OCI-LY7 (cell line): ENCODE results near the gene FZD7. TPM values are rescaled to one million over a fixed set of nuclear protein-coding genes. Genes with fewer than 3 reads are reported as not detected.

Source experiments
- BruUV-seq: library from RNA; stranded (reverse); fragments of 400-500 nt; replicated peaks from 2 replicates; lab custom pipeline; 2021; lab: Mats Ljungman, UMichigan
- CTCF ChIA-PET: fragments of 300-600 bp; sonication (Branson Sonifier 250); formaldehyde crosslinking; loops from one replicate; lab custom pipeline; 2022; ENCODE audit warnings: antibody characterized with exemption; ENCODE audit not compliant: unreplicated experiment; lab: Charles Lee
- POLR2A ChIA-PET: fragments of 300-600 bp; sonication (Branson Sonifier 250); formaldehyde crosslinking; loops from one replicate; lab custom pipeline; 2022; ENCODE audit warnings: antibody characterized with exemption; lab: Charles Lee
- DNase-seq: peaks from one replicate; pipeline ENCODE4 v3.0.0-alpha.2; 2015; ENCODE audit warnings: low spot score
- H2AFZ ChIP-seq: fragments of 200-600 bp; sonication (generic), shearing (Covaris generic); 2 replicates; pipeline ENCODE4 v1.6.1; 2014; ENCODE audit warnings: mild to moderate bottlenecking, antibody characterized with exemption, low read length, moderate library complexity
- H3K27ac ChIP-seq: fragments of 200-600 bp; sonication (generic); 2 replicates; pipeline ENCODE4 v1.5.1; 2014; ENCODE audit warnings: mixed run types, low read depth, mild to moderate bottlenecking, moderate library complexity, low read length, inconsistent platforms; ENCODE audit not compliant: poor library complexity, severe bottlenecking
- H3K36me3 ChIP-seq: fragments of 200-600 bp; sonication (generic); 2 replicates; pipeline ENCODE4 v1.6.1; 2014; ENCODE audit warnings: mild to moderate bottlenecking, antibody characterized with exemption, low read length, moderate library complexity, mixed read lengths; ENCODE audit not compliant: insufficient read depth
- H3K4me1 ChIP-seq: fragments of 200-600 bp; sonication (generic); 2 replicates; pipeline ENCODE4 v1.5.1; 2014; ENCODE audit warnings: mild to moderate bottlenecking, low read length; ENCODE audit not compliant: insufficient read depth, poor library complexity, severe bottlenecking
- H3K4me2 ChIP-seq: fragments of 200-600 bp; sonication (generic); 2 replicates; pipeline ENCODE4 v1.6.1; 2014; ENCODE audit warnings: mild to moderate bottlenecking, low read length
- H3K4me3 ChIP-seq: fragments of 200-600 bp; sonication (generic); 2 replicates; pipeline ENCODE4 v1.5.1; 2014; ENCODE audit warnings: mild to moderate bottlenecking, low read depth, low read length; ENCODE audit not compliant: poor library complexity, severe bottlenecking
- H3K79me2 ChIP-seq: fragments of 200-600 bp; sonication (generic); 2 replicates; pipeline ENCODE4 v1.6.1; 2016; ENCODE audit warnings: low read depth, mild to moderate bottlenecking, low read length, moderate library complexity, mixed read lengths; ENCODE audit not compliant: insufficient read depth
- H3K9me2 ChIP-seq: fragments of 200-600 bp; sonication (generic); 2 replicates; pipeline ENCODE4 v1.6.1; 2016; ENCODE audit warnings: mild to moderate bottlenecking, low read length, mixed read lengths; ENCODE audit not compliant: insufficient read depth
- H3K9me3 ChIP-seq: fragments of 200-600 bp; sonication (generic); 2 replicates; pipeline ENCODE4 v1.6.1; 2014; ENCODE audit warnings: mild to moderate bottlenecking, mixed run types, low read length, mixed read lengths
- H4K20me1 ChIP-seq: fragments of 200-600 bp; sonication (generic); 2 replicates; pipeline ENCODE4 v1.6.1; 2014; ENCODE audit warnings: mild to moderate bottlenecking, antibody characterized with exemption, low read length, moderate library complexity, mixed read lengths; ENCODE audit not compliant: insufficient read depth
- CTCF ChIP-seq: fragments of 200-600 bp; sonication (generic); conservative IDR thresholded peaks from 2 replicates; pipeline ENCODE4 v1.5.1; 2014; ENCODE audit warnings: mild to moderate bottlenecking, antibody characterized with exemption, low read length, moderate library complexity, mixed read lengths
- EZH2phosphoT487 ChIP-seq: fragments of 200-600 bp; sonication (generic); IDR thresholded peaks from 2 replicates; pipeline ENCODE4 v1.6.1; 2018; ENCODE audit warnings: low read depth, borderline replicate concordance, mild to moderate bottlenecking, mixed run types, antibody characterized with exemption, low read length, moderate library complexity, mixed read lengths
- intact Hi-C: fragments of 100-400 bp; cut with micrococcal nuclease; formaldehyde crosslinking; loops from one replicate; pipeline ENCODE4 v1.10.0; 2022; ENCODE audit not compliant: unreplicated experiment
- total RNA-seq, 2 experiments: library from RNA; depleted of rRNA in 1 of 2; stranded (reverse); fragments of >200 nt in 1 of 2; shearing (Covaris generic) in 1 of 2; gene quantifications; 2 replicates each; pipeline ENCODE4 v1.2.3, GENCODE V29; 2014 to 2022

Gene FZD7
- total RNA-seq, 2 experiments from 2014 or later: 1.2 to 1.7 TPM

GRCh38 chr2:202051499-202052161 lies 18.0 kb downstream of the FZD7 start:
- no peaks in the 10 kb centered on the region for H3K36me3 ChIP-seq
- no peak overlapping the region for H2AFZ ChIP-seq
- no peak for DNase-seq
- no peak overlapping the region for H3K4me2 ChIP-seq
- no peak overlapping the region for H3K27ac ChIP-seq
- H3K9me2 ChIP-seq: no peaks in the 10 kb centered on the region
- intact Hi-C loops: loop anchor here (10.0 kb wide), 1 partner anchor 87 kb away; no protein-coding TSS in a partner anchor
- no peak for TF ChIP-seq CTCF
- no peak for TF ChIP-seq EZH2phosphoT487
- H3K4me1 ChIP-seq: no peaks in the 10 kb centered on the region
- no peaks in the 10 kb centered on the region for H3K9me3 ChIP-seq
- H3K79me2 ChIP-seq: no peaks in the 10 kb centered on the region
- CTCF ChIA-PET: no interaction called here
- H4K20me1 ChIP-seq: no peaks in the 10 kb centered on the region
- no TSS peak for BruUV-seq
- POLR2A ChIA-PET: no interaction called here
- no peak overlapping the region for H3K4me3 ChIP-seq

GRCh38 chr2:202052235-202052634 lies 18.6 kb downstream of the FZD7 start:
- intact Hi-C loops: loop anchor here (10.0 kb wide), 1 partner anchor 87 kb away; no protein-coding TSS in a partner anchor
- no peaks in the 10 kb centered on the region for H3K79me2 ChIP-seq
- DNase-seq: no peak
- H3K4me3 ChIP-seq: no peak overlapping the region
- H3K9me3 ChIP-seq: no peaks in the 10 kb centered on the region
- no peaks in the 10 kb centered on the region for H3K9me2 ChIP-seq
- H2AFZ ChIP-seq: no peak overlapping the region
- H3K4me1 ChIP-seq: no peaks in the 10 kb centered on the region
- no peak overlapping the region for H3K4me2 ChIP-seq
- BruUV-seq: no TSS peak
- ChIA-PET POLR2A (no interaction called here), CTCF (no interaction called here)
- TF ChIP-seq CTCF (no peak), EZH2phosphoT487 (no peak)
- no peak overlapping the region for H3K27ac ChIP-seq
- no peaks in the 10 kb centered on the region for H3K36me3 ChIP-seq
- no peaks in the 10 kb centered on the region for H4K20me1 ChIP-seq

GRCh38 chr2:202054679-202055078 lies 21.0 kb downstream of the FZD7 start:
- no peak for TF ChIP-seq CTCF
- TF ChIP-seq EZH2phosphoT487: no peak
- H3K27ac ChIP-seq: no peak overlapping the region
- no peak overlapping the region for H2AFZ ChIP-seq
- no peak overlapping the region for H3K4me2 ChIP-seq
- H3K9me3 ChIP-seq: no peaks in the 10 kb centered on the region
- no peaks in the 10 kb centered on the region for H3K9me2 ChIP-seq
- DNase-seq: no peak
- no peaks in the 10 kb centered on the region for H3K4me1 ChIP-seq
- BruUV-seq: no TSS peak
- intact Hi-C loops: loop anchor here (10.0 kb wide), 1 partner anchor 90 kb away; no protein-coding TSS in a partner anchor
- CTCF ChIA-PET: interaction anchor here (0.6 kb wide), 1 partner anchor 8 kb away, joined by 3 read pairs; no protein-coding TSS in a partner anchor
- H3K79me2 ChIP-seq: no peaks in the 10 kb centered on the region
- no peak overlapping the region for H3K4me3 ChIP-seq
- no peaks in the 10 kb centered on the region for H3K36me3 ChIP-seq
- POLR2A ChIA-PET: no interaction called here
- H4K20me1 ChIP-seq: no peaks in the 10 kb centered on the region
